ENCODE measurements around the gene PRDM16. TPM values are rescaled to one million over a fixed set of nuclear protein-coding genes. Genes with fewer than 3 reads are reported as not detected.

The PRDM16 gene
- total RNA-seq, 1 experiment from 2014 or later = 1.6 TPM

DNA sequence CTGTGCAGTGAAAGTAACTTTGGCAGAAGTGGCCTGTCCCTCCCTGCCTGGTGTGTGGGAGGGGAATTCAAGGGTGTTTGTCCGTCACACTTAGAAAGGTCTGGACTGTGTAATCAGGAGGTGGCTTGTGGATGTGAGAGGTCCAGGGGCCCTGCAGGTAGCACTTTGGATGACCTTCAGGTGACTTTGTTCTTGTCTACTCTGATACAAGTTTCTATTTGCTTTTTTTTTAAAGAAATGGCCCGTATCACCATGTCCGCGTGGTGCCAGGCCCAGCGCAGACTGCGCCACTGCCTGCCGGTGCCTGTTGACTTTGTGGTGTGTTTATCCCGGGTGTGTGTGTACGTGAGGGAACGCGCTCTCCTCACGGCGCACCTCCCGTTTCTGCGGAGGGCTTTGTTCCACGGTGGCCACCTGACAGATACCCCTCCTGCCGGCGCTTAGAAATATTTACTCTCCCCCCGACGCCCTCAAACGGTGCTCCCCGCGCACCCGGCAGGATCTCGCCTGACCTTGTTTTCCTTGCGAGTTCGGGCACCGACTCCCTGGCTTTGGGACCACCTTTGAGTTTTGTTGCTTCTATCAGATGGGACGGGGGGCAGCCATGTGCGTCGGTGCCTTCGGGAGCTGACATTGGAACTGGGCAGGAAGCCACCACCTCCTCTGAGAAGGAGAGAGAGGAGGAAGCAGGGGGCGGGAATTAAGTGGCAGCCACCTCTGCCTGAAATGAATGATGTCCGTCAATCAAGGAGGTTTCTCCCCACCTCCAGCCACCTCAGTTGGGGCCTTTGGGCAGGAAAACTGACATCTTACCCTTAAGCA lies 119.4 kb downstream of the PRDM16 start:
- H3K9me3 Mint-ChIP-seq = peaks cover 8% of the 10 kb centered on the region; the same call in 1 of the 2 replicates
- ATAC-seq = no peak
- no peaks in the 10 kb centered on the region for H3K36me3 Mint-ChIP-seq
- H3K27ac Mint-ChIP-seq = no peak overlapping the region; the same call in 1 of the 2 replicates
- no peaks in the 10 kb centered on the region for H3K4me1 Mint-ChIP-seq
- no peak overlapping the region for H3K4me3 Mint-ChIP-seq
- no peak for DNase-seq (ENCODE audit: low spot score)
- TF ChIP-seq, protein P1, sequence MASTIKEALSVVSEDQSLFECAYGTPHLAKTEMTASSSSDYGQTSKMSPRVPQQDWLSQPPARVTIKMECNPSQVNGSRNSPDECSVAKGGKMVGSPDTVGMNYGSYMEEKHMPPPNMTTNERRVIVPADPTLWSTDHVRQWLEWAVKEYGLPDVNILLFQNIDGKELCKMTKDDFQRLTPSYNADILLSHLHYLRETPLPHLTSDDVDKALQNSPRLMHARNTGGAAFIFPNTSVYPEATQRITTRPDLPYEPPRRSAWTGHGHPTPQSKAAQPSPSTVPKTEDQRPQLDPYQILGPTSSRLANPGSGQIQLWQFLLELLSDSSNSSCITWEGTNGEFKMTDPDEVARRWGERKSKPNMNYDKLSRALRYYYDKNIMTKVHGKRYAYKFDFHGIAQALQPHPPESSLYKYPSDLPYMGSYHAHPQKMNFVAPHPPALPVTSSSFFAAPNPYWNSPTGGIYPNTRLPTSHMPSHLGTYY (CRISPR knock-in tag; IDR thresholded peaks at IDR 0.05) = no peak
- TF ChIP-seq, protein P2, sequence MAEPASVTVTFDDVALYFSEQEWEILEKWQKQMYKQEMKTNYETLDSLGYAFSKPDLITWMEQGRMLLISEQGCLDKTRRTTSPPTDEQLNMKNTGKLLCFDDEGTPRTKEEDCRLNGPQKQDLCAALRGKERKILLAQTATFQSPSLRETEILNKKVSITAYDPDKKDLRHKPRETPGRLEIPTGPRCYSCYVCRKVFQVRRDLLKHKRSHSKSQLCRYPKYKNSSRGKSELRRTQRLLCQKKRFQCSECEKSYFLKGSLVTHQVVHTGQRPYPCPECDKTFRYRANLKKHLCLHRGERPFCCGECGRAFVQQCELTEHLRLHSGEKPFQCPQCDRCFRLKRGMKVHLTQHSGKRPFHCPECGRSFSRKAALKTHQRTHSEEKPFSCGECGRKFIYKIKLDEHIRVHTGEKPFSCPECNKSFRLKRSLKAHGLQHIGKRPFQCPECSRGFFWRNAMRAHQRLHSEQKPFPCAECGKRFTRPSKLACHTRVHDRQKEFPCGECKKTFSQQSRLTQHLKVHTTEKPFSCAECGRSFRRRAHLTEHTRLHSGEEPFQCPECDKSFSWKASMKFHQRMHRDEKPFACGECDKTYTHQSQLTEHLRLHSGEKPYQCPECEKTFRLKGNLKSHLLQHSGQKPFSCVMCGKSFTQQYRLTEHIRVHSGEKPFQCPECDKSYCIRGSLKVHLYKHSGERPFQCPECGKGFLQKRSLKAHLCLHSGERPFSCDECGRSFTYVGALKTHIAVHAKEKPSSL (CRISPR knock-in tag; conservative IDR thresholded peaks at IDR 0.05) = no peak
- TF ChIP-seq ZNF263 (CRISPR knock-in tag; IDR thresholded peaks at IDR 0.05; ENCODE audit: low read depth) (no peak), ZNF138 (CRISPR knock-in tag; conservative IDR thresholded peaks at IDR 0.05) (no peak), HMGA2 (CRISPR knock-in tag; IDR thresholded peaks at IDR 0.05) (no peak), ZBTB21 (CRISPR knock-in tag; IDR thresholded peaks at IDR 0.05; ENCODE audit: borderline replicate concordance) (no peak), GRHL2 (CRISPR knock-in tag; IDR thresholded peaks at IDR 0.05; ENCODE audit: insufficient replicate concordance, severe bottlenecking) (no peak)
- TF ChIP-seq, protein P3, sequence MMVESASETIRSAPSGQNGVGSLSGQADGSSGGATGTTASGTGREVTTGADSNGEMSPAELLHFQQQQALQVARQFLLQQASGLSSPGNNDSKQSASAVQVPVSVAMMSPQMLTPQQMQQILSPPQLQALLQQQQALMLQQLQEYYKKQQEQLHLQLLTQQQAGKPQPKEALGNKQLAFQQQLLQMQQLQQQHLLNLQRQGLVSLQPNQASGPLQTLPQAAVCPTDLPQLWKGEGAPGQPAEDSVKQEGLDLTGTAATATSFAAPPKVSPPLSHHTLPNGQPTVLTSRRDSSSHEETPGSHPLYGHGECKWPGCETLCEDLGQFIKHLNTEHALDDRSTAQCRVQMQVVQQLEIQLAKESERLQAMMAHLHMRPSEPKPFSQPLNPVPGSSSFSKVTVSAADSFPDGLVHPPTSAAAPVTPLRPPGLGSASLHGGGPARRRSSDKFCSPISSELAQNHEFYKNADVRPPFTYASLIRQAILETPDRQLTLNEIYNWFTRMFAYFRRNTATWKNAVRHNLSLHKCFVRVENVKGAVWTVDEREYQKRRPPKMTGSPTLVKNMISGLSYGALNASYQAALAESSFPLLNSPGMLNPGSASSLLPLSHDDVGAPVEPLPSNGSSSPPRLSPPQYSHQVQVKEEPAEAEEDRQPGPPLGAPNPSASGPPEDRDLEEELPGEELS (CRISPR knock-in tag; IDR thresholded peaks at IDR 0.05) = no peak
- TF ChIP-seq, protein P4, sequence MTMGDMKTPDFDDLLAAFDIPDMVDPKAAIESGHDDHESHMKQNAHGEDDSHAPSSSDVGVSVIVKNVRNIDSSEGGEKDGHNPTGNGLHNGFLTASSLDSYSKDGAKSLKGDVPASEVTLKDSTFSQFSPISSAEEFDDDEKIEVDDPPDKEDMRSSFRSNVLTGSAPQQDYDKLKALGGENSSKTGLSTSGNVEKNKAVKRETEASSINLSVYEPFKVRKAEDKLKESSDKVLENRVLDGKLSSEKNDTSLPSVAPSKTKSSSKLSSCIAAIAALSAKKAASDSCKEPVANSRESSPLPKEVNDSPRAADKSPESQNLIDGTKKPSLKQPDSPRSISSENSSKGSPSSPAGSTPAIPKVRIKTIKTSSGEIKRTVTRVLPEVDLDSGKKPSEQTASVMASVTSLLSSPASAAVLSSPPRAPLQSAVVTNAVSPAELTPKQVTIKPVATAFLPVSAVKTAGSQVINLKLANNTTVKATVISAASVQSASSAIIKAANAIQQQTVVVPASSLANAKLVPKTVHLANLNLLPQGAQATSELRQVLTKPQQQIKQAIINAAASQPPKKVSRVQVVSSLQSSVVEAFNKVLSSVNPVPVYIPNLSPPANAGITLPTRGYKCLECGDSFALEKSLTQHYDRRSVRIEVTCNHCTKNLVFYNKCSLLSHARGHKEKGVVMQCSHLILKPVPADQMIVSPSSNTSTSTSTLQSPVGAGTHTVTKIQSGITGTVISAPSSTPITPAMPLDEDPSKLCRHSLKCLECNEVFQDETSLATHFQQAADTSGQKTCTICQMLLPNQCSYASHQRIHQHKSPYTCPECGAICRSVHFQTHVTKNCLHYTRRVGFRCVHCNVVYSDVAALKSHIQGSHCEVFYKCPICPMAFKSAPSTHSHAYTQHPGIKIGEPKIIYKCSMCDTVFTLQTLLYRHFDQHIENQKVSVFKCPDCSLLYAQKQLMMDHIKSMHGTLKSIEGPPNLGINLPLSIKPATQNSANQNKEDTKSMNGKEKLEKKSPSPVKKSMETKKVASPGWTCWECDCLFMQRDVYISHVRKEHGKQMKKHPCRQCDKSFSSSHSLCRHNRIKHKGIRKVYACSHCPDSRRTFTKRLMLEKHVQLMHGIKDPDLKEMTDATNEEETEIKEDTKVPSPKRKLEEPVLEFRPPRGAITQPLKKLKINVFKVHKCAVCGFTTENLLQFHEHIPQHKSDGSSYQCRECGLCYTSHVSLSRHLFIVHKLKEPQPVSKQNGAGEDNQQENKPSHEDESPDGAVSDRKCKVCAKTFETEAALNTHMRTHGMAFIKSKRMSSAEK (CRISPR knock-in tag; IDR thresholded peaks at IDR 0.05; ENCODE audit: borderline replicate concordance) = no peak
- TF ChIP-seq, protein P5, sequence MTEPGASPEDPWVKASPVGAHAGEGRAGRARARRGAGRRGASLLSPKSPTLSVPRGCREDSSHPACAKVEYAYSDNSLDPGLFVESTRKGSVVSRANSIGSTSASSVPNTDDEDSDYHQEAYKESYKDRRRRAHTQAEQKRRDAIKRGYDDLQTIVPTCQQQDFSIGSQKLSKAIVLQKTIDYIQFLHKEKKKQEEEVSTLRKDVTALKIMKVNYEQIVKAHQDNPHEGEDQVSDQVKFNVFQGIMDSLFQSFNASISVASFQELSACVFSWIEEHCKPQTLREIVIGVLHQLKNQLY (CRISPR knock-in tag; IDR thresholded peaks at IDR 0.05) = no peak
- H3K27me3 Mint-ChIP-seq (ENCODE audit: low read depth) = no peaks in the 10 kb centered on the region; the same call in 1 of the 2 replicates
- CTCF ChIA-PET = no interaction called here
- POLR2A ChIA-PET = no interaction called here

DNA sequence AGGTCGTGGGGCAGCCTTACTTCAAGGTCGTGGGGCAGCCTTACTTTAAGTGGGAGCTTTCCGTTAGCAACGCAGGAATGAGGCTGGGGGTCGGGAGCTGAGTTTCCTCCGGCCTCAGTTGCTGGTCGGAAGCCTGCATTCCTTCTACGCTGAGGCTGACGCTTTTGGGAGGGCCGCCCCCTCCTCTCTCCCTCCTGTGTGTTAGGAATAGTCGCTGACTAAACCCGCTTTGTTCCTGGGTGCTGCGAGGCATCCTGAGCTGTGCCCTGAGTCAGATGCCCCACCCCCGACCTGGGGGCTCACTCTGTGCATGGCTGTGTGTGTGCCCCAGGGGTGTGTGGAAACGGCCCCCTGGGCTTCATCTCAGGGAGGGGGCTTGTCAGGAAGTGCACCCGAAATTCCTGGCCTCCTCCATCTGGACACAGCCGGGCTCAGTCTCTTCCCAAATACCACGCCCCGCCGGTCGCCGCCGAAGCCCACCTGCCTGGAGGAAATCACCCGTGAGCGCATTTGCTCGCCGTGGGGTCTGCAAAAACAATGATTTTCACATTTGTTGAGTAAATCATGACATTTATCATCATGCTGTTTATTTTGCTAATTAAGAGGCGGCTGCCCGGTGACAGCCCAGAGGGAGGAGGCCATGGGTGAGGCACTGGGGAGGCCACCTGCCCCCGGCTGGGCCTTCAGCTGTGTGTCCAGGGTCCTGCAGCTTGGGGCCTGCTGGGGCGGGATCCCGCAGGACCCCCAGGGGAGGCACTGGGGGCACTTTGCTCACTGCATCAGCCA lies 121.4 kb downstream of the PRDM16 start:
- no peaks in the 10 kb centered on the region for H3K36me3 Mint-ChIP-seq
- ChIA-PET POLR2A (no interaction called here), CTCF (no interaction called here)
- H3K4me3 Mint-ChIP-seq = no peak overlapping the region
- no peaks in the 10 kb centered on the region; the same call in 1 of the 2 replicates for H3K27me3 Mint-ChIP-seq (ENCODE audit: low read depth)
- H3K4me1 Mint-ChIP-seq = no peaks in the 10 kb centered on the region
- peaks cover 8% of the 10 kb centered on the region; the same call in 1 of the 2 replicates for H3K9me3 Mint-ChIP-seq
- no peak for ATAC-seq
- DNase-seq (ENCODE audit: low spot score) = no peak
- H3K27ac Mint-ChIP-seq = no peak overlapping the region
- TF ChIP-seq, protein P6, sequence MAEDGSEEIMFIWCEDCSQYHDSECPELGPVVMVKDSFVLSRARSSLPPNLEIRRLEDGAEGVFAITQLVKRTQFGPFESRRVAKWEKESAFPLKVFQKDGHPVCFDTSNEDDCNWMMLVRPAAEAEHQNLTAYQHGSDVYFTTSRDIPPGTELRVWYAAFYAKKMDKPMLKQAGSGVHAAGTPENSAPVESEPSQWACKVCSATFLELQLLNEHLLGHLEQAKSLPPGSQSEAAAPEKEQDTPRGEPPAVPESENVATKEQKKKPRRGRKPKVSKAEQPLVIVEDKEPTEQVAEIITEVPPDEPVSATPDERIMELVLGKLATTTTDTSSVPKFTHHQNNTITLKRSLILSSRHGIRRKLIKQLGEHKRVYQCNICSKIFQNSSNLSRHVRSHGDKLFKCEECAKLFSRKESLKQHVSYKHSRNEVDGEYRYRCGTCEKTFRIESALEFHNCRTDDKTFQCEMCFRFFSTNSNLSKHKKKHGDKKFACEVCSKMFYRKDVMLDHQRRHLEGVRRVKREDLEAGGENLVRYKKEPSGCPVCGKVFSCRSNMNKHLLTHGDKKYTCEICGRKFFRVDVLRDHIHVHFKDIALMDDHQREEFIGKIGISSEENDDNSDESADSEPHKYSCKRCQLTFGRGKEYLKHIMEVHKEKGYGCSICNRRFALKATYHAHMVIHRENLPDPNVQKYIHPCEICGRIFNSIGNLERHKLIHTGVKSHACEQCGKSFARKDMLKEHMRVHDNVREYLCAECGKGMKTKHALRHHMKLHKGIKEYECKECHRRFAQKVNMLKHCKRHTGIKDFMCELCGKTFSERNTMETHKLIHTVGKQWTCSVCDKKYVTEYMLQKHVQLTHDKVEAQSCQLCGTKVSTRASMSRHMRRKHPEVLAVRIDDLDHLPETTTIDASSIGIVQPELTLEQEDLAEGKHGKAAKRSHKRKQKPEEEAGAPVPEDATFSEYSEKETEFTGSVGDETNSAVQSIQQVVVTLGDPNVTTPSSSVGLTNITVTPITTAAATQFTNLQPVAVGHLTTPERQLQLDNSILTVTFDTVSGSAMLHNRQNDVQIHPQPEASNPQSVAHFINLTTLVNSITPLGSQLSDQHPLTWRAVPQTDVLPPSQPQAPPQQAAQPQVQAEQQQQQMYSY (CRISPR knock-in tag; IDR thresholded peaks at IDR 0.05) = no peak
- TF ChIP-seq, protein P7, sequence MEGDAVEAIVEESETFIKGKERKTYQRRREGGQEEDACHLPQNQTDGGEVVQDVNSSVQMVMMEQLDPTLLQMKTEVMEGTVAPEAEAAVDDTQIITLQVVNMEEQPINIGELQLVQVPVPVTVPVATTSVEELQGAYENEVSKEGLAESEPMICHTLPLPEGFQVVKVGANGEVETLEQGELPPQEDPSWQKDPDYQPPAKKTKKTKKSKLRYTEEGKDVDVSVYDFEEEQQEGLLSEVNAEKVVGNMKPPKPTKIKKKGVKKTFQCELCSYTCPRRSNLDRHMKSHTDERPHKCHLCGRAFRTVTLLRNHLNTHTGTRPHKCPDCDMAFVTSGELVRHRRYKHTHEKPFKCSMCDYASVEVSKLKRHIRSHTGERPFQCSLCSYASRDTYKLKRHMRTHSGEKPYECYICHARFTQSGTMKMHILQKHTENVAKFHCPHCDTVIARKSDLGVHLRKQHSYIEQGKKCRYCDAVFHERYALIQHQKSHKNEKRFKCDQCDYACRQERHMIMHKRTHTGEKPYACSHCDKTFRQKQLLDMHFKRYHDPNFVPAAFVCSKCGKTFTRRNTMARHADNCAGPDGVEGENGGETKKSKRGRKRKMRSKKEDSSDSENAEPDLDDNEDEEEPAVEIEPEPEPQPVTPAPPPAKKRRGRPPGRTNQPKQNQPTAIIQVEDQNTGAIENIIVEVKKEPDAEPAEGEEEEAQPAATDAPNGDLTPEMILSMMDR (IDR thresholded peaks at IDR 0.05) = no peak
- peak; percentile 78; the same call in 1 of the 2 replicates for TF ChIP-seq ESRRA (CRISPR knock-in tag; IDR thresholded peaks at IDR 0.05; ENCODE audit: borderline replicate concordance)
